ENCODE measurements around the gene VWA5B1. TPM values are rescaled to one million over a fixed set of nuclear protein-coding genes. Genes with fewer than 3 reads are reported as not detected.

Gene VWA5B1
- total RNA-seq = under 1 TPM in 1 of 4 donors, not detected in 3; 0.69 TPM

GRCh38 chr1:20290624-20291597 lies at the start of gene VWA5B1:
VWA5B1 (plus strand) TSS chr1:20290875; CDS start chr1:20310602, 19,727 bp downstream.
- intact Hi-C loops (cut with DNase I; ENCODE audit: low total_unique reads) = no loop called here
- TF ChIP-seq POLR2A (IDR thresholded peaks at IDR 0.05) (no peak), CTCF (IDR thresholded peaks at IDR 0.05) (no peak)
- no peak within 1 kb of the TSS for H3K27ac ChIP-seq
- H3K36me3 ChIP-seq = no peaks in the 10 kb centered on the region
- H3K27me3 ChIP-seq = no peaks in the 10 kb centered on the region
- H3K4me3 ChIP-seq = no peak within 1 kb of the TSS
- no peaks in the 10 kb centered on the region for H3K4me1 ChIP-seq
- H3K9me3 ChIP-seq = no peaks in the 10 kb centered on the region
- DNase-seq = no peak

GRCh38 chr1:20242890-20243479 lies 47.7 kb upstream of the VWA5B1 start:
- H3K36me3 ChIP-seq = no peaks in the 10 kb centered on the region
- H3K27me3 ChIP-seq = peaks cover 0 to 3% of the 10 kb centered on the region in 2 donors
- H3K4me3 ChIP-seq = no peak overlapping the region
- no peak for DNase-seq
- TF ChIP-seq CTCF (IDR thresholded peaks at IDR 0.05) (no peak), POLR2A (IDR thresholded peaks at IDR 0.05) (no peak)
- no peaks in the 10 kb centered on the region for H3K4me1 ChIP-seq
- intact Hi-C loops (cut with DNase I; ENCODE audit: low total_unique reads) = no loop called here
- H3K9me3 ChIP-seq = no peaks in the 10 kb centered on the region
- no peak overlapping the region for H3K27ac ChIP-seq

- H3K36me3 ChIP-seq = no peaks in the 10 kb centered on the region
- H3K27me3 ChIP-seq = no peaks in the 10 kb centered on the region
- TF ChIP-seq POLR2A (IDR thresholded peaks at IDR 0.05) = no peak
- TF ChIP-seq CTCF (IDR thresholded peaks at IDR 0.05) = no peak
- intact Hi-C loops (cut with DNase I; ENCODE audit: low total_unique reads) = no loop called here
- H3K9me3 ChIP-seq = no peaks in the 10 kb centered on the region
- DNase-seq = no peak
- no peaks in the 10 kb centered on the region for H3K4me1 ChIP-seq
- H3K27ac ChIP-seq = no peak overlapping the region
- H3K4me3 ChIP-seq = no peak overlapping the region
Measured at GRCh38 chr1:20248971-20249612, 41.6 kb upstream of the VWA5B1 start.

GRCh38 chr1:20250340-20250989 lies 40.2 kb upstream of the VWA5B1 start:
- H3K36me3 ChIP-seq = no peaks in the 10 kb centered on the region
- DNase-seq = no peak
- no peak overlapping the region for H3K27ac ChIP-seq
- H3K9me3 ChIP-seq = no peaks in the 10 kb centered on the region
- intact Hi-C loops (cut with DNase I; ENCODE audit: low total_unique reads) = no loop called here
- TF ChIP-seq POLR2A (IDR thresholded peaks at IDR 0.05) (no peak), CTCF (IDR thresholded peaks at IDR 0.05) (no peak)
- H3K4me1 ChIP-seq = no peaks in the 10 kb centered on the region
- no peaks in the 10 kb centered on the region for H3K27me3 ChIP-seq
- H3K4me3 ChIP-seq = no peak overlapping the region

All from uterus (tissue), 4 donors.